Measurements from ENCODE around the gene ITPR3.

ITPR3 gene

GRCh38 chr6:33723371-33724085 lies 102.4 kb downstream of the ITPR3 start:
- no peak for DNase-seq

- DNase-seq = no peak
These were observed 103.2 kb downstream of the ITPR3 start for GRCh38 chr6:33724102-33725023.

DNA sequence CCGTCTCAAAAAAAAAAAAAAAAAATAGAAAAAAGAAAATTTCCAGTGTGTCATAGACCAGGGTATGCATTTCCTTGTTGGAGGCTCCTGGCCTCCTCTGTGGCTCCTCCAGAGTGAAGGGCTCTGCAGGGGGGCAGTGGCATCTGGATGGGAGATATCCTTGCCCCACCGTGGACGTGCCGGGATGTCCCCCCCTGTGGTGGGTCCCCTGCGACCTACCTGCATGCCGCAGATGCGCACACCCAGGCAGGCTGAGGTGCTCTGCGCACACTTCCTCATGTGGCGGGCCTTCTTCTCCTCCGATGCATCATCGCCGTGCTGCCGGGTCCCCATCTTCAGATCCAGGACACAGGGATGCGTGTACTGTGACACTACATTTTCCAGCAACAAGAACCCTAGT lies 104.1 kb downstream of the ITPR3 start:
- DNase-seq = no peak

DNA sequence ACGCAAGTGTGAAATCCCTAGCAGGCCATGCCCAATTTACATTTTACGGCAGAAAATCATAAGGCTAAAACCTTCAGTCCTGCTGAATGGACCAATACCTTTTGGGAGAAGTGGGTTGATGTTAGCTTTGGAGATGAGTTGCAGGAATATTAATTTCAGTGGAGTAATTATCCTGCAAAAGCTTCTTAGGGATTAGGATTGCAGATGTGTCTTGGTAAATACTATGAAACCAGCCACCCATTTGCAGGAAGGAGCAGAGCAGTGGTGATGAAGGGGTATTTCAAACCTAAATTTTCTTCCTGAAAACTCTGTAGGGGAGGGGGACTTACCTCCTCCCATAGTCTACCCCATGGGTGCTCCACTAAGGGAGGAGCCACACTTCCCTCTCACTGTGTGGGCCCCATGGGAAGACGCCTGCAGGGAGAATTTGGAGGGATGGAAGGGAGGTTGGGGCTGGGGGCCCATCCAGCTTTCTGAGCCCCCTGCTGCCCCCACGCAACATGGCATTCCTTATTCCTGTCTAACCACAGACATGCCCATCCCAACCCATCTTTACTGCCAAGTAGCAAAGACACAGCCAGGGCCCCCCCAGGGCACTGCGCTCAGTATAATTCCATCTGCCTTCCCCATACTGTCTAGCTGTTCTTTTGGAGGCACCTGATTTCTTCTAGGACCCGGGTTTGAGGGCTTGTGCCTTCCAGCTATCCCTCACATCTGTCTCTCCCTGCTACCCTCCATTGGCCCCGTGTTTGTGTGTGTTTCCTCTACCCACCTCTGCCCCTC lies 105.0 kb downstream of the ITPR3 start:
- no peak for DNase-seq

- DNase-seq = no peak
These were observed 105.6 kb downstream of the ITPR3 start for GRCh38 chr6:33726696-33727095.

DNA sequence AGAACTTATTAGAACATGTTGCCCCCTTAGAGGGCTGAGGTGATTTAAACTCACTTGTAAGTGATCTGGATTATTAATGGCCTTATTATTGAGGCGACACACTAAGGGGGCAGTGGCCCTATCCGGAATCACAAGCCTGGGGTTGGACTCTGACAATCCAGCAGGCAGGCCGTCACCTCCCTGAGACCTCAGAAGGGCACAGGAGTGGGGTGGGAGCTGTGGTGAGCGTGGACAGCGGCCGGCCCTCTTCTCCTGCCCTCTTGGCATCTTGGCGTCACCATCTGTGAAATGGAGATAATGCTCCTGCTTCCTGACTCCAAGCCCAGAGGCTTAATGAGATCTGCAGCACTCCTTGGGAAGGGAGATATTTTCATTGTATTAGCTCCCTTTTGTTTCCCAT lies 106.0 kb downstream of the ITPR3 start:
- no peak for DNase-seq

DNA sequence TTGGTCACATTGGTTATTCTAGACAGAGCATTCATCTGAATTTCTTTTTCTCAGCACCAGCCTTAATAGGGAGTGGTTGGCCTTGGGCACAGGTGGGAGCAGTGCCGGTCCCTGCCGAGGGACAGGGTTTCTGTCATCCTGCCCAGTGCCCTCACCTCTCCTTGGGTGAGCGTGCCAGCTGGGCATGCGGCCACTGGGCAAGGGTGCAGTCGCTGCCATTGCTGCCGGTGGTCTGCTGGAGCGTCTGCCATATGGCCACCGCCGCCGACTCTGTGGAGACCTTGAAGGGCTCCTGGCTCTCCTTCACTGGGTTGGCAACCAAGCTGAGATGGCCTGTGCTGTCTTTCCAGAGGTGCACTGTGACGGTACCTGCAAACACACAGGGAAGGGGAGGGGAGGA lies 106.8 kb downstream of the ITPR3 start:
- no peak for DNase-seq

DNA sequence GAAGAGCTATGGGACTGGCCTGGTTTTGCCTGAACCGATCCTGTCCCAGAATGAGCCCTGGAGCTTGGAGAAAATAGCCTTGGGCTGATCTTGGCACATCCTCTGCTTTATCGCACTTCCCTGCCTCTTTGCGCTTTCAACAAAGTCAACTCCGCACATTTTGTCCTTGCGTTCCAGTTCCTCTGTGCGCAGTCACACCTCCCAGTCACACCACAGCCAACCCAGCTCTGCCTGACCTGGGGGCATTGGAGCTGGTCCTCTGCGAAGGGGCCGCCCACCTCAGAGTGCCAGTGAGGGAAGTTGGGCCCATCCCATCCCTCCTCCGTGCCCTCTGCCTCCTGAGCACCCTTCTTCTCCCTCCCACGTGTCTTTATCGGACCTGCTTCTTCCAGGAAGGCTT lies 107.3 kb downstream of the ITPR3 start:
- DNase-seq = no peak

GRCh38 chr6:33729059-33729458 lies 107.9 kb downstream of the ITPR3 start:
- no peak for DNase-seq

DNA sequence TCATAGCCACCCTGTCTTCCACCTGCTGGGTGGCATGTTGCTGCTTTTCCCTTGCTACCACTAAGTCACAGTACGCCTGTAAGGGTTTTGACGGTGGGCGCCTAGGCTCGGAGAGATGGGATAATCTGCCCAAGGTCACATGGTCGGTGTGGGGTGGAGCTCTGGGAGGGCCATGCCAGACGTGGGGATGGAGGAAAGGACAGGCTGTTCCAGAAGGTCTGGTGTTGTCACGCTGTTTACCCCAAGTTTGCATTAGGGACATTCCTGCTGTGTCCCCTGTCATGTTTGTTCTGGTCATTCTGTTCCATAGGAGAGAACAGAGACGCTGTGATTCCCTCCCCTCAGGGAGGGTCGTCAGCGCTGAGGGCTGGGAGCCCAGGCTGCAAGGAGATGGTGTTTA lies 109.5 kb downstream of the ITPR3 start:
- no peak for DNase-seq

DNA sequence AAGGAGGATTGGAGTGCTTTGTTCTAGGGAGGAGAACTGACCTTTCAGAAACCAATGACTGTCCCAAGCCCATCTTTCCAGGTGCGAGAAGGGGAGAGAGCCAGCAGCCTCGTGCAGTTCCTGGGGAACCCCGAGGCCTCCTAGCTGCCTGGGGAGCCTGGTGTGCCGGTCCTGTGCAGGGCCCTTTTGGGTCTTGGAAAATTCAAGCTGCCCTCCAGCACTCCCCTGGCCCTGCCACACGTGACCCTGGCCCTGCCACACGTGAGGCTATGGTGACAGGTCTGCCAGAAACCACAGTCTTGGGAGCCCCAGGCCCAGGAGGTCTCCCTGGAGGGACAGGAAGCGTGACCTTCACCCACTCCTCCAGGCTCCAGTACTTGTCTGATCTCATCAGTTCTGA lies 109.9 kb downstream of the ITPR3 start:
- DNase-seq = no peak

DNA sequence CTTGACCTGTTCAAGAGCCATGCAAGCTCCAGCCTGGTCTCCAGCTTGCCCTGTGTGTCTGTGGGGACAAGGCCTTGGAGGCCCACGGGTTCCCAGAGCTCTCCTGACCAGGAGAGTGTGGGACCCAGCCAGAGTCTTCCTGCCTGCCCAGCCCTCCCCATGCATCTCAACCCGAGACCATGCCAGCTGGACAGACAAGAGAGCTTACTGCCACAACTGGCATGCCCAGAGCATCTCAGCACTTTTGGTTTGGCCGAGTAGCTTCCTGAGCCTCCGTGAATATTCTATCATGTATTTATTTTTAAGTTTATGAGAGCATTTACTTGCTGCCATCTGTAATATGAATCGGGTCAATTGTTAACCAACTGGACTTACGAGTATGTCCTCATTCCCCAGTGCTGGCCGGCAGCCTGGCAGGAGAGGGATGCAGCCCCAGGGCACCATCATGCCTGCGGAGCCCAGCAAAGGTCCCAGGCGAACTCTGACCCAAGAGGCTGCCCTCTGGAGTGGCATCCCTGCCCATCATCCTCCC lies 110.7 kb downstream of the ITPR3 start:
- no peak for DNase-seq

- no peak for DNase-seq
These were observed 111.3 kb downstream of the ITPR3 start for GRCh38 chr6:33732385-33732784.

DNA sequence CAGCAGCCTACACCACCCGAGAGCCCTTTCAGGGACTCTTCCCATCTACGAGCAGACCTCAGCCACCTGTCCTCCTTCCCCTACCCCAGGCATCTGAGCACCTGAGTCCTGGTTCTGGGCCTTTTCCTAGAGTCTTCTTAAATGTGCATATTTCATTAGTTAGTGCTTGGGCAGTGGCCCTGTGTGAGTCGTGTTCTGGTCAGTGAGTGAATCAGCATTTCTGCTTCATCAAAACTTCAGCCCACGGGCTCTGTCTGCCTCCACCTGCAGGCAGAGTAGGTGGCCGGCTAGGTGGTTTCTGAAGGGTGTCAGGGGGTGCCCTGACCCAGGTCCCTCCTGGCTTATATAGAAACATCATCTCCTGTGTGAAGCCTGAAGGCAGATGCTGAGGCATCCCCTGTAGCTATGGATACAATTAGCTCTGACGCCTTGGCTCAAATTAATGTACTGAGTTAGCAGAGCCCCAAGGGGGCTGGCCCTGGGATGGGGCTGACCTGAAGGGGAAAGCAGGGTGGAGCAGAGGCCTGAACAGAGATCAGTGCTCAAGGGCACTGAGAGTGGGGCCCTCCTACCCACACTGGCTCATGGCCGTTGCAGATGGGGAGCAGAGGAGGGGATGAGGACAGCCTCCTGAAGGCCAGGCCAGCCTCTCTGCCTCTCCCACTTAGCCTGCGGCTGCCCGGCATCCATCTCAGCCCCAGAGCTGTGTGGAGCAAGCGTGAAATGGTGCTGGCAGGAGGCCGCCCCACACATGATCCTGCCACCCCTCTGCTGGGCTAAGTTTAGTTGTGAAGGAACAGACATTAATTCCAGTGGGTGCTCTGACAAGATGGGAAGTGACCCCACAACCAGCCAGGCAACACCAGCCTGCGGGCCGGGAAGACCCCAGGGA lies 111.9 kb downstream of the ITPR3 start:
- no peak for DNase-seq

DNA sequence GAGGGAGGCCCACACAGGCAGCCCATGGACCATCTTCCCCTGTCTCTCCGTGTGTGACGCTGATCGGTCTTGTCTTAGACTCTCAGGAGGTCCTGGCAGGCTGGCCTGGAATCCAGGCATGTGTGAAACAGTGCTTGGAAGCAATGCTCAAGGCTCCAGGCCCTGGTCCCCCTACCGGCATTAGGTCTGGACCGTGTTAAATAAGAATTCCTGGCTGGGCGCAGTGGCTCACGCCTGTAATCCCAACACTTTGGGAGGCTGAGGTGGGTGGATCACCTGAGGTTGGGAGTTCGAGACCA lies 112.5 kb downstream of the ITPR3 start:
- no peak for DNase-seq

DNA sequence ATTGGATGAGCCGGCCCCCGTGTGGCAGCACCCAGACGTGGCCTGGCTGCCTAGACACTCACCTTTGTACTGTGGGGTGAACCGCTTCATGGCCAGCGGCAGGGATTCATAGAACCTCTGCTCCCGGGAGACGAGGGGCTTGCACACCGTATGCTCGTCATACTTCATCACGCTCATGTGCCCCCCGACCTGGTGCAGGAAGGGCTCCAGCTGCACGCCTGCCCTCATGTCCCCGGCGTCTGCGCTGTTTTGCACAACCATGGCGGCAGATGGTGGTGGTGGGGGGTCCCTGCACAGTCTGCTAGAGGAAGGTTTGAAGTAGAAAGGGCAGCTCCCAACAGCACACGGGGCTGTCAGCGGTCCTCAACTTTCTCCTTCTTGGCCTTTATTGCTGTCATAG lies 114.1 kb downstream of the ITPR3 start:
- no peak for DNase-seq

GRCh38 chr6:33737267-33738026 lies 116.3 kb downstream of the ITPR3 start:
- no peak for DNase-seq

DNA sequence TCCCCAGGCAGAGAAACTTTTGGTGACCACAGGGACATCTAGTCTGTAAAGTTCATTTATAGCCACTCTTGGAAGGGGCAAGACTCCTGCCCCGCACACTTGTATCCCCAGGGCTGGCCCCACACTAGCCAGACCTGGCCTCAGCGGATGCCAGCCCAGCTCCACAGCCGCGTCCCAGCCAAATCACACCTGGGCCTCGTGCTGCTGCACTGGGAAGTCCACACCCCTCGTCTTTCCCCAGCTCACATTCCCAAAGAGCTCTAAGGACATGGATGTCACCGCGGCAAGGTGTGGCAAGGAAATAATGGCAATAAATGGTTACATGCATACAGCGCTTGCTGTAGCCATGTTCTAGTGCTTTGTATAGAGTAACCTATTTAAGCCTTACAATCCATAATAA lies 117.0 kb downstream of the ITPR3 start:
- no peak for DNase-seq

DNA sequence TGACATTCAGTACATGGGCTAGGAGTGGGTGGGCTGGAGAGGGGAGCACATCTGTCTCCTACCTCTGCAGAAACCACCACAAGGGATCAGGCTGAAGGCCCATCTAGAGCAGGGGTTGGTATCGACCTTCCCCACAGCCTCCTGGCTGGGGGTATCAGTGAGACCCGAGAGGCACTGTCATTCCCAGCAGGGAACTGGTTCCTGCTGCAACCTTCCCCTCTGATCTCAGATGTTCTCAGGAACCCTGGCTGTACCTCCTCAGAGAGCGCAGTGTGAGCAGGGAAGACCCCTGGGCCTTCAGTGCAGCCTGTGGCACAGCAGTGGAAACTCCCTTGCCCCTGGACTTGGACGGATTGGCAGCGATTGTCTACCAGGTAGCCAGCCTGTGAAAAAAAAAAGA lies 117.8 kb downstream of the ITPR3 start:
- no peak for DNase-seq

GRCh38 chr6:33739571-33739970 lies 118.4 kb downstream of the ITPR3 start:
- no peak for DNase-seq

- DNase-seq = no peak
These were observed 119.1 kb downstream of the ITPR3 start for GRCh38 chr6:33740204-33740608.

GRCh38 chr6:33740794-33741193 lies 119.7 kb downstream of the ITPR3 start:
- DNase-seq = no peak
